Stimulated activated CD8-positive, alpha-beta memory T cell treated with anti-CD3 and anti-CD28 coated beads, Interleukin-4, amount 100 ng/mL, for 24 hours (primary cell): ENCODE results near the gene NUP188.
"Not testable (repeated sequence)": the region's sequence is repeated elsewhere in the genome, so short reads cannot be mapped to it uniquely, and the experiment has no call there.

Experiments used
- DNase-seq: peaks from one replicate; pipeline ENCODE4 v3.0.0-alpha.2; 2020; ENCODE audit warnings: low read depth

The NUP188 gene

GRCh38 chr9:128916745-128917144 lies 30.8 kb upstream of the NUP188 start:
- no peak for DNase-seq

DNA sequence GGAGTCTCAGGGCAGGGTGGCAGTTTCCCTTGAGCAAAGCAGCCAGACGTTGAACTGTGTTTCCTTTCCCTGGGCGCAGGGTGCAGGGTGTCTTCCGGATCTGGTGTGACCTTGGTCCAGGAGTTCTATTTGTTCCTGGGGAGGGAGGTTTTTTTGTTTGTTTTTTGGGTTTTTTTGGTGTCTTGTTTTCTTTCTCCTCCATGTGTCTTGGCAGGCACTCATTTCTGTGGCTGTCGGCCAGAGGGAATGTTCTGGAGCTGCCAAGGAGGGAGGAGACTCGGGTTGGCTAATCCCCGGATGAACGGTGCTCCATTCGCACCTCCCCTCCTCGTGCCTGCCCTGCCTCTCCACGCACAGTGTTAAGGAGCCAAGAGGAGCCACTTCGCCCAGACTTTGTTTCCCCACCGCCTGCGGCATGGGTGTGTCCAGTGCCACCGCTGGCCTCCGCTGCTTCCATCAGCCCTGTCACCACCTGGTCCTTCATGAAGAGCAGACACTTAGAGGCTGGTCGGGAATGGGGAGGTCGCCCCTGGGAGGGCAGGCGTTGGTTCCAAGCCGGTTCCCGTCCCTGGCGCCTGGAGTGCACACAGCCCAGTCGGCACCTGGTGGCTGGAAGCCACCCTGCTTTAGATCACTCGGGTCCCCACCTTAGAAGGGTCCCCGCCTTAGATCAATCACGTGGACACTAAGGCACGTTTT lies 30.2 kb upstream of the NUP188 start:
- no peak for DNase-seq

- DNase-seq: no peak
Measured at GRCh38 chr9:128918921-128919320, 28.6 kb upstream of the NUP188 start.

- DNase-seq: no peak
Measured at GRCh38 chr9:128919402-128920089, 28.0 kb upstream of the NUP188 start.

- no peak for DNase-seq
Measured at GRCh38 chr9:128920381-128921058, 27.0 kb upstream of the NUP188 start, which contains the start of gene PHYHD1. TSS of gene PHYHD1 (plus strand) at chr9:128920982. CDS start at chr9:128922324, 1,342 bp downstream.

GRCh38 chr9:128921881-128922763 lies 25.4 kb upstream of the NUP188 start:
- DNase-seq: peak; percentile 17

DNA sequence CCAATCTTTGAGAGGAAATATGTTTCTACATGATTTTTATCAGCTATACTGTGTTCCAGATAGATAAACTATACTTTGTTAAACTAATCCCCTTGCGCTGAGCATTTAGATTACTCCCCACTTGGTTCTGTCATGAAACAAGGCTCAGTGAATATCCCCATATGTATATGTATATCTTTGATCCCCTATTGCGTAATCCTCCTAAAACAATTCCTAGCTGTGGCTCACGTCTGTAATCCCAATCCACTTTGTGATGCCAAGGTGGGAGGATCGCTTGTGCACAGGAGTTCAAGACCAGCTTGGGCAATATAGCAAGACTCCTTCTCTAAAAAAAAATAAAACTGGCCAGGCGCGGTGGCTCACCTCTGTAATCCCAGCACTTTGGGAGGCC lies 24.0 kb upstream of the NUP188 start:
- no peak for DNase-seq

GRCh38 chr9:128927731-128928411 lies 19.6 kb upstream of the NUP188 start:
- DNase-seq: peak; percentile 25

DNA sequence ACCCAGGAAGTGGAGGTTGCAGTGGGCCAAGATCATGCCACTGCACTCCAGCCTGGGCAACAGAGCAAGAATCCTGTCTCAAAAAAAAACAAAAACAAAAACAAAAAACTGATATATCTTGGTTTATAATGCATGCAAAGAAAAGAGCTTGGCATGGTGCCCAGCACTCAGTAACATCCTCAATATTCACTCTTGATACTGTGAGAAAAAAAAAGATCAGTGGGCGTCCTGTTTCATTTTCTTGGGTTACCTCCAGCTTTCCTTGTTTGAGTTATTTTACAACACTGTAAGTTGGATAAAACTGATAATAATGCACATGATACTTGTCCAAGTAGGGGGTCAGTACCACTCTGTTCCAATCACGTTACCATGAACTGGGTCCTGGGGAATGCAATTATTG lies 18.9 kb upstream of the NUP188 start:
- DNase-seq: no peak

DNA sequence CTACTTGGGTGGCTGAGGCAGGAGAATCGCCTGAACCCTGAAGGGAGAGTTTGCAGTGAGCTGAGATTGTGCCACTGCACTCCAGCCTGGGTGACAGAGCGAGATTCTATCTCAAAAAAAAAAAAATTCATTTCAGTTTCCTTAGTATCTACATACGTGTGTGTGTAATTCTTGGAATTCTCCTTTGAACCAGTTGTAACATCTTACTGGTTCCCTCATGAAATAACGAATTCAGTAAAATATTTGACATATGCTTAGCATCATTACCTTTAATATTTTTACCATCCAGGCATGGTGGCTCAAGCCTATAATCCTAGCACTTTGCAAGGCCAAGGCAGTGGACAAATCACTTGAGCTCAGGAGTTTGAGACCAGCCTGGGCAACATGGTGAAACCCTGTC lies 17.9 kb upstream of the NUP188 start:
- no peak for DNase-seq

- DNase-seq: no peak
Measured at GRCh38 chr9:128933731-128934130, 13.8 kb upstream of the NUP188 start.

- DNase-seq: no peak
Measured at GRCh38 chr9:128936171-128936865, 11.2 kb upstream of the NUP188 start.

GRCh38 chr9:128937310-128938165 lies 10.0 kb upstream of the NUP188 start:
- DNase-seq: no peak

GRCh38 chr9:128940271-128940921 lies 7.1 kb upstream of the NUP188 start:
- DNase-seq: no peak

GRCh38 chr9:128940946-128941755 lies 6.3 kb upstream of the NUP188 start:
- no peak for DNase-seq

DNA sequence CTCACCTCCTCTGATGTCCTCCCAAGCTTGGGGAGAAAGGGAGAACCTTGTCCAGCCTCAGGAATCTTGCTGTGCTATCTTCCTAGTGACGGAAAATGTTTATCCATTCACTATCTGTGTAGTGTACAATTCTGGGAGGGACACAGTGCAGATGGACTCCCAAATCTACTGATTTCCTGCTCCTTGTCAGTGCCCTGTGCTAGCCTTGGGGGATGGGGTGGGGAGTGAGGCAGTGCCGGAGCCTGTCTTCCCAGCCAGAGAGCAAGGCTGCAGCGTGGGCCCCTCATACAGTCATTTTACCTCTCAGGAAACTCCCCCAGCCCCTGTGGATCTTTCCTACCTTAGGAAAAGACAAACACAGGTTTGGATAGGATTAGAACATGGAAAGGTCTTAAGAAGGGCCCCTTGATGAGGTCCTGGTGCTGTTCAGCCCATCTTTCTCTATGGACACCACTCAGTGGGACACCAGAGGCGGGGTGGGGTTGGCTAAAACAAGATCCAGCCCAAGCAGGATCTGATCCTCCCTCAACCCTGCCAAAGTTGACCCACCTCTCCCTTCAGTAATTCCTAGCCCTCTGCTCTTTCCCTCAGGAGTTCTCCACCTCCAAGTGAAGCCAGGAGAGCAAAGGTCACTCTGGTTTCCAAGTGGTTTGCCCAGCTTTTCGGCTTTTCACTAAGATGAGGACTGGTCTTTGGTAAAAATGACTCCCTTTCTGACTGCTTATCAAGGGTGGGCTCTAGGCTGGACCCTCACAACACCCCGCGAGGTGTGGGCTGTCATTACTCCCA lies 3.5 kb upstream of the NUP188 start:
- no peak for DNase-seq

- DNase-seq: not testable (repeated sequence)
Measured at GRCh38 chr9:128944966-128945365, 2.5 kb upstream of the NUP188 start.
